TTC549 (cell line): ENCODE results near the gene UCN2.
"Not testable (repeated sequence)": the region's sequence is repeated elsewhere in the genome, so short reads cannot be mapped to it uniquely, and the experiment has no call there.

Experiments
- FAIRE-seq: peaks from 2 replicates; lab custom pipeline; 2012; peaks lifted over from hg19 to GRCh38; lab: Jason Lieb, UNC

The UCN2 gene

DNA sequence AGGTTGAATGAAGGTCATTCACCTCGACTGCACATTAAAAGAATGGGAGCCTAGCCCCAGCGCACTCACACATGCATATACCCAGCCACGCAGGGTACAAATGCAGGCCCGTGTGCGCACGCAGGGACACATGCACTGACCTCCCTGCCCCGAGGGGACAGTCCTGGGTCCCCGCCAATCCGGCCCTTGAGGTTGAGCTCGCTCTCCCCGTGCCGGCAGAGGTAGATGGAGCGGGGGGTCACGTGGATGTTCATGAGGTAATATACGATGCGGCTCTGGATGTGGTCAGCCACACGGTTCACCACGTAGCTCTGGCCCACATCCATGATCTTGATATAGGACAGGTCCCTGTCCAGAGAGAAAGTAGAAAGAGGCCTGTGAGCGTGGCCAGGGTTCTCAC lies 27.5 kb downstream of the UCN2 start:
- no peak for FAIRE-seq

DNA sequence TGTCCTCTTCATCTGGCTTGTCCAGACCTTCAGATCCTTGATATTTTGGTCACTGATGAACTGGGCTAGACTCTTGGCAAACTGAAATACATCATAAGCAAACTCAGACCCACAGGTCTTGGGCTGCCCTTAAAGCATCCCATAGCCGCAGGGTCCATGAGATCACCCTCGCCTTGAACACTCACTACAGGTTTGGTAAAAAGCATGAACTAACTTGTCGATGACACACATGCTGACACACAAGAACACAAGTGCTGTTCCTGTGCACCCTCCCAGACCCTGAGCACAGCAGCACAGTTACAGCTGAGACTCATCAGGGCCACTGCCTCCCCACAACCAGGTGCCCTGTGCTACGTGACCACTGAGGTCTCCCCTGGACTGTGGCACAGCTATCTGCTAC lies 28.0 kb downstream of the UCN2 start:
- FAIRE-seq: no peak

DNA sequence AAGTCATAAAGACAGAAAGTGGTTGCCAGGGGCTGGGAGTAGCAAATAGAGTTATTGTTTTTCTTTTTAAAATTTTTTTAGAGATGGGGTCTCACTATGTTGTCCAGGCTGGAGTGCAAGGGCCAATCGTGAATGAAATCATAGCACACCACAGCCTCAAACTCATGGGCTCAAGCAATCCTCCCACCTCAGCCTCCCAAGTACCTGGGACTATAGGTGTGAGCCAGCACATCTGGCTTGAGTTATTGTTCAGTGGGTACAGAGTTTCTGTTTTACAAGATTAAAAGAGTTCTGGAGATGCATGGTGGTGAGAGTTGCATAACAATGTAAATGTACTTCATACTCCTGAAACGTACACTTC lies 30.6 kb downstream of the UCN2 start:
- FAIRE-seq: no peak

DNA sequence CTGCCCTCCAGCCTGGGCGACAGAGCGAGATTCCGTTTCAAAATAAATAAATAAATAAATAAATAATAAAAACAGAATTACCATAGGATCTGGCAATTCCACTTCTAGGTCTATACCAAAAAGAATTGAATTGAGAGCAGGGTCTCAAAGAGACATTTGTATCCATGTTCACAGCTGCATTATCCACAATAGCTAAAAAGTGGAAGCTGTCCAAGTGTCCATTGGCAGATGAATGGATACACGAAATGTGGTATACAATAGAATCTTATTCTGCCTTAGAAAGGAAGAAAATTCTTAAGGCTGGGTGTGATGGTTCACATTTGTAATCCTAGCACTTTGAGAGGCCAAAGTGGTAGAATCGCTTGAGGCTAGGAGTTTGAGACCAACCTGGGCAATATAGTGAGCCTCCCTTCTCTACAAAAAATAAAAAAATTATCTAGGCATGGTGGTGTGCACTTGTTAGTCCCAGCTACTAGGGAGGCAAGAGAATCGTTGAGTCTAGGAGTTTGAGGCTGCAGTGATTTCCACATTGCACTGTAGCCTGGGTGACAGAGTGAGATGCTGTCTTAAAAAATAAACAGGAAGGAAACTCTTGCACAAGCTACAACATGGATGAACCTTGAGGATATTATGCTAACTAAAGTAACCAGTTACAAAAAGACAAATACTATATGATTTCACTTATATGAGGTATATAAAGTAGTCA lies 31.2 kb downstream of the UCN2 start:
- FAIRE-seq: no peak

- FAIRE-seq: not testable (repeated sequence)
Measured at GRCh38 chr3:48530701-48531100, 32.9 kb downstream of the UCN2 start.

GRCh38 chr3:48528754-48529153 lies 34.8 kb downstream of the UCN2 start:
- FAIRE-seq: no peak

DNA sequence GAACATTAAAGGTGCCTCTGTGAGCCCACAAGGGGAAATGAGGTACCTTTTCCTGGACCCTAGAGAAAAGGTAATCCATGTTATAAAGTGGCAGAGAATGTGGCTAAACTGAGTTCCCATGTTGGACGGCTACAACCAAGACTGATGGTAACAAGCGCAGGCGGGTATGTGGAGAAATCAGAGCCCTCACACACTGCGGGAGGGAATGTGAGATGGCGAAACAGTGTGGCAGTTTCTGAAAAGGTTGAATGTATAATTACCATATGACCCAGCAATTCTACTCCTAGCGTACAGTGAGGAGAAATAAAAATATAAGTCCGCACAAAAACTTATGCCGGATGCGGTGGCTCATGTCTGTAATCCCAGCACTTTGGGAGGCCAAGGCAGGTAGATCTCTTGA lies 35.5 kb downstream of the UCN2 start:
- FAIRE-seq: no peak

DNA sequence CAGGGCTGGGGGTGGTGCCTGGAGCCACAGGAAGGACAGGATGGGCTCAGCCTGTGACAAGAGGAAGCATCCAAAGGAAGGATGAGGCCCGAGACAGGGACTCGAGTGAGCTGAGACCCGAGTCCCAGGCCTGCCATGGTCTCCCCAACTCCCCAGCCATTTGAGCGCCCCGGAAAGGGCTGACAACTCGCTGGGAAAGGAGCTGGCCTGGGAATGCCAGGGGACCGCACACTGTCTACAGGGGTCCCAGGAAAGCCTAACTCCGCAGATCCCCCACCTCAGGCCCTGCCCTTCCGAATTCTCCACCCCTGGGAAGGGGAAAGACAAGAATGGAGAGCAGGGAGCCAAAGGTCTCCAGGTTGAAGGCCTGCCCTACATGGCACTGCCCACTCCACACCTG lies 38.6 kb downstream of the UCN2 start:
- FAIRE-seq: no peak

DNA sequence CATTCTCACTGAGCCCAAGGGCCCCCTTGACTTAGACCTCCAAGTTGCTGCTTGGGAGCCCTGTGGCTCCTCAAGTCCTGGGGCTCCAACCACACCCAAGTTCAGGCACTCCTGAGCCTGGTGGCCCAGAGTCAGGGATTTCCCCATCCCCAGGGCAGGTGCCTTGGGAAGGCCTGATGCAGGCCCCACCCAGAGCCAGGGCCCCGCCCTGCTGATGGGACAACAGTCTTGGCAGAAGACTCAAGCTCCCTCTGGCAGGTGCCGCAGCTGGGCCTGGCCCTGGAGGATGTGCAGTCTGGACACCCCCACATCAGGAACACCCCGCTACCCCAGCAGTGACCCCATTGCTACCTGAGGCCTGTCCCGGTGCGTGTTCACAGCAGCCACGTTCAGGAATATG lies 41.9 kb downstream of the UCN2 start:
- FAIRE-seq: no peak

DNA sequence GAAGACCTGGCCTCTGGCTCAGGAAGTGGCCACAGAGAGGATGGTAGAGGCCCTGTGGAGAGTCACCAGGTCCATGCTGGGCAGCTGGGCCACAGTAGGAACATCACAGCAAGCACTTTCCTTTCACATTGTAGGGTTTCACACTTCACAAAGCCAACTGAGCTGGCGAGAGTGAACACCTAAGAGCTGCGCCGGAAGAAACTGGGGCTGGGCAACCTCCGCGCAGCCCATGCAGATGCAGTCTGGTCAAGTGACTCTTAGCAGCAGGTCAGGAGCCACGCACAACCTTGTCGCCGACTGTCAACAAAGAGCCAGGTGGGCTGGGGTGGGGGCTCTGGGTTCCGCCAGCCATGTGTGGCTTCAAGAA lies 44.3 kb downstream of the UCN2 start:
- FAIRE-seq: no peak

DNA sequence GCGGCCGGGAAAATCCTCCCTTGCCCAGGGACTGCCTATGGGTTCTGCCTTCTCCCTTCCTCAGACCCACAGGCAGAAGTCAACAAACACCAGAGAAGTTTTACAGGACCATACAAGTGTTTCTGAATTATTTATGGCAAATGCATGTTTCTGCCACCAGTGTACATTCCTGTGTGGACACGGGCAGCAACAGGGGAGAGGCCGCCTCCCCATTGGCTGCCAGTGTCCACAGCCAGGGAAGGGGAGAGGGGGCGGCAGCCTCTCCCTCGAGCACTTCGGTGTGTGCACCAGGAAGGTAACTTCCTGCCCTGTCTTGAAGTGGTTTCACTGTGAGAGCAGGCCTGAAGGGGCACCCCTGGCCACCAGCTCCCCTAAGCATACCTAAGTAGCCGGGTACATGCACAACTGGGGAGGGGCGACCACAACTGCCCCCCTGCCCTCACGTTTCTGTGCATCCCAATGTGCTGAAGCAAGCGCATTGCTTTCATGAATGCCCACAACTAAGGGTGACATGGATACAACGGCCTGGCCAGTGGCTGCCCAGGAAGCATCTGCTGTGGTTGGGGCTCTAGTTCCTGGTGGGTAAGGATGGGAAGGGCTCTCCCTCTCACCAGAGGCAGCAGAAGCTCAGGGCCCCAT lies 44.8 kb downstream of the UCN2 start:
- no peak for FAIRE-seq

DNA sequence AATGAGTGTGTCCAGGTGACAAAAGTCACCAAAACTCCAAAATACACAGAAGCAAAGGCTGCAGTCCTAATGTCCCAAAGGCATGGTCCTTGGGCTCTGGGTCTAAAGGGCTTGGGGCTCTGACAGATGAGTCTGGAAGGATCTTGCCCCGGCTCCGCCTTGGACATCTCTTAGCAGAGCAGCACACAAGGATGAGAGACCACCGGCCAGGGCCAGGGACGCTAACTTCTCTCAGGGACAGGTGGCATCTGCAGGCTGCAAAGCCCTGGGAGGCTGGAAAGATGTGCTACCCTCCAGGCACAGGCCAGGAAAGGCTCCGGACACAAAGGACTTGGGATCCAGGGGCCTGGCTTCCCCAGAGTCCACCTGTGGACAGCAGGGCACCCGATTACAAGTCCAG lies 45.5 kb downstream of the UCN2 start:
- no peak for FAIRE-seq

DNA sequence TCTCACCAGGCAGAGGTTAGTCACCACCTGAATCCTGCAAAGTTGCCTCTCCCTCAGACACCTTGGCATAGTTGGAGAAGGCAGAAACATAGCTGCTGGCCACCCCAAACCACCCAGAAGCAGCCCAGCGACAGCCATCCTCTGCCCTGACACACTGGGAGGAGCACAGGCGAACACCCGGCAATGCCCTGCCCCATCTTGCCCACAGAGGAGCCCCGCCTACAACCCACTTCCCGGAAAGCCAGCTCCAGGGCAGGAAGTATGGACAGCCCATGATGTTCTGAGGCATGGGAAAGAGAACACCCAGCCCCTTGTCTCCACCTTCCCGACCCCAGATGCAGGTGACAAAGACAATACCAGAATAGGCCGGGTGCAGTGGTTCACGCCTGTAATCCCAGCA lies 47.0 kb downstream of the UCN2 start:
- FAIRE-seq: no peak

DNA sequence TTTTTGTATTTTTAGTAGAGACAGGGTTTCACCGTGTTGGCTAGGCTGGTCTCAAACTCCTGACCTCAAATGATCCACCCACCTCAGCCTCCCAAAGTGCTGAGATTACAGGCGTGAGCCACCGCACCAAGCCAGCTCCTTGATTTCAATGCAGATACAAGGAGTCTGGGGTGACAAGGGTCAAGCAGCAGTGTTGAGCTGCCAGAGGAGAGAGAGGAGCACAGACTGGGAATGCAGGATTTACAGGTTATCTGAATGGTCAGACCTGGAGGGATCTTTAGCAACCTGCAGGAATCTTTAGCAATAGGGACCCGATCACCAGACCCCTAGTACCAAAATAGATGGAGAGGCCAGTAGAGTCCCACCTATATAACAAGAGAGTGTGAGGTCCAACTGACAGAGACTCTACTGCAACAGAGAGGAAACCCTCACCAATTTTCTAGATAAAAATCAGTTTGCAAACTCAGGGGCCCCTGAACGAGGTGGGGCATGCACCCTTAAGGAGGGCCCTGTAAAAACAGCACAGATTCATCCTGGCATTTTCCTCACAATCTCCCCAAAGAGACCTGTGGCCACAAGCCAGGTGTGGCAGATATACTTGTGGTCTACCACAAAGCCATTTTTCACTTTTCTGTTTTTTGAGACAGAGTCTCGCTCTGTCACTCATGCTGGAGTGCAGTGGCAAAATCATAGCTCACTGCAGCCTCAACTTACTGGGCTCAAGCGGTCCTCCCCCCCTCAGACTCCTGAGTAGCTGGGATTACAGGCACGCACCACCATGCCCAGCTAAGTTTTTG lies 49.0 kb downstream of the UCN2 start:
- no peak for FAIRE-seq
